ENCODE results near the gene STK24.

The STK24 gene

DNA sequence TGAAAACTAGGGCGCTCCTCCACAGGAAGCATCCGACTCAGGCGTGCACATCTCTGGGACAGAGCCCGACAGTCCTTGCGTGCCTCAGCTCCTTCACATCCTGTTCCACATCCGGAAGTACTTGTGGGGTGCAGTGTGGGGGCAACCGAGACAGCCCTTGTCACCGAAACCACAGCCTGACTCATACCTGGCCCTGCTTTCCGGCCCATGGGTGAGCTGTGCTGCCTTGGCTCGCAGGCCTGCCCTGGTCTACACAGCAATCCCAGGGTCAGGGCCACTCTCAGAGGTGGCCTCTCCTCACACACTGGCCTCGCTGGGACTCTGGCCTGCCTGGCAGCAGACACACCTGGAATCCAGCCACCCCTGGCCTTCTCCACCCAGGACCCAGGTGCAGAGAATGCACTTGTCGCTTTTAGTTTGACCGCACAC, 100.4 kb downstream of the STK24 start:
- in situ Hi-C loops (cut with MboI; ENCODE audit: low sequenced_read_pairs): no loop called here

- in situ Hi-C loops (cut with MboI; ENCODE audit: low sequenced_read_pairs): no loop called here
These were observed 100.8 kb downstream of the STK24 start for GRCh38 chr13:98476106-98476505.

GRCh38 chr13:98475522-98475921, 101.4 kb downstream of the STK24 start:
- in situ Hi-C loops (cut with MboI; ENCODE audit: low sequenced_read_pairs): no loop called here

GRCh38 chr13:98474761-98475160, 102.1 kb downstream of the STK24 start:
- in situ Hi-C loops (cut with MboI; ENCODE audit: low sequenced_read_pairs): no loop called here

DNA sequence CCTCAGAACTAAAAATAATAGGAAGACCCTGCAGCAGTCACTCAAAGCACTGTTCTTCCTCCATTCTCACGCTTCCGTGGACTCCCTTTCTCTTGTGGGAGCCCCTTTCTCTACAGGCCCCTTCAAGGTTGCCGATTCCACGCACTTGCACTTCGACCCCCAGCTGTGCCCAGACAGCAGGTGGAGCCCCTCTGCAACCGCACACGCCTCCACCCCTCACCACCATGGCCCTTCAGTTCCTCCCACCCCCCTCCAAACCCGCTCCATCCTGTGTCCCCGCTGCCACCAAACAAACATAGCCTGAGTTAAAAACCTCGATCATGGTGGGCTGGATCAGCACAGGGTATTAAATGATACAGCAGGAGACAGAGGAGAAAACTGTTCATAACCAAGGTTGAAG, 102.6 kb downstream of the STK24 start:
- in situ Hi-C loops (cut with MboI; ENCODE audit: low sequenced_read_pairs): no loop called here

- in situ Hi-C loops (cut with MboI; ENCODE audit: low sequenced_read_pairs): no loop called here
These were observed 103.1 kb downstream of the STK24 start for GRCh38 chr13:98473788-98474144.

GRCh38 chr13:98473135-98473787, 103.6 kb downstream of the STK24 start:
- in situ Hi-C loops (cut with MboI; ENCODE audit: low sequenced_read_pairs): no loop called here

DNA sequence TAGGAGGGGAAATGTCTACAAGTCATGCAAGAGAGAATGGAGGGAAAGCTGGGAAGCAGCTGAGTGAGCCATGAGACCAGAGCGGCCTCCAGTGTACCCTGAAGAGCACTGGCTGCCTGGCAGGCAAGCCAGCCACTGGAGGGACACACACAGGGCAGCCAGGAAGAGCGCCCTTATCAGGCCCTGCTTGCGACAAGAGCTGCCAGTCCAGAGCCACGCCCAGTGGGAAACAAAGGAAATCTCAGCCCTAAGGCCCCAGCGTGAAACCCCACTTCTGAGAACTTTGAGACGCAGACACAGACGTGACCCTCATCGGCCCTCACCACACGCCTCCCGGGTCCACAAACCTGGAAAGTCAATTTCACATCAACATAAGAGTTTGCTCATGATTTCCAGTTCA, 105.0 kb downstream of the STK24 start:
- in situ Hi-C loops (cut with MboI; ENCODE audit: low sequenced_read_pairs): no loop called here

DNA sequence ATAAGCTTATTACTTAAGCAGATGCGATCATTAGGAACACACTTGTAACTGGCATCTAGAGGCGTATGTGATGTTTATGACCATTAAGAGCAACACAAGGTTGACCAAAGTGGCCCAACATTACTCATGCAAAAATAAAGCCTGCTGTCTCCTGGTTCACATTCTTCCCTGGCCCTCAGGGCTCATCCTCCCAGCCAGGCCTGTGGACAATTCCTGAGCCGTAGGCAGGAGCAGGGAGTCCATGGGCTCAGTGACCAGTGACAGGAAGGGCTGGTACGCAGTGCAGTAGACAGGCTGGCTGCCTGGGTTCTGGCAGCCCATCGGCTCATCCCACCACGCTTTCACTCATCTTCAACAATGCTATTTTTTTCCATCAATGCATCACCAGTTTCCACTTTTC, 106.0 kb downstream of the STK24 start:
- in situ Hi-C loops (cut with MboI; ENCODE audit: low sequenced_read_pairs): no loop called here

DNA sequence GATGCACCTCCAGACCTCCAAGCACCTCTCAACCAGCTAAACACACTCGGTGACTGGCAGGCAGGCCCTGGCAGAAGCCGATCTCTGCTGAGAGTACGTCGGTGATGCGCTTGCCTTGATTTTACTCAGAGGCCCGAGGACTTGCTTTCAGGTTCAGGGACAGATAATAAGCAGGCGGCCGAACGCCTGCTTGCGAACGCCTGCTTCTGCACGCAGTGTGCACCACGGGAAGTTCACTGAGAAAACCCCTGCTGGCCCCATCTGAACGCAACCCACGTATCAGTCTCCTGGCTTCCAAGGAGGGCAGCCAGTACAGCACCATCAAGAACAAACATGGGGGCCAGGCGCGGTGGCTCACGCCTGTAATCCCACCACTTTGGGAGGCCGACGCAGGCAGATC, 108.0 kb downstream of the STK24 start:
- in situ Hi-C loops (cut with MboI; ENCODE audit: low sequenced_read_pairs): no loop called here

GRCh38 chr13:98468361-98468760, 108.5 kb downstream of the STK24 start:
- in situ Hi-C loops (cut with MboI; ENCODE audit: low sequenced_read_pairs): no loop called here

- in situ Hi-C loops (cut with MboI; ENCODE audit: low sequenced_read_pairs): no loop called here
These were observed 109.5 kb downstream of the STK24 start for GRCh38 chr13:98467263-98467985.

GRCh38 chr13:98466634-98467236, 110.2 kb downstream of the STK24 start:
- in situ Hi-C loops (cut with MboI; ENCODE audit: low sequenced_read_pairs): no loop called here

GRCh38 chr13:98462946-98463345, 114.0 kb downstream of the STK24 start:
- in situ Hi-C loops (cut with MboI; ENCODE audit: low sequenced_read_pairs): no loop called here

DNA sequence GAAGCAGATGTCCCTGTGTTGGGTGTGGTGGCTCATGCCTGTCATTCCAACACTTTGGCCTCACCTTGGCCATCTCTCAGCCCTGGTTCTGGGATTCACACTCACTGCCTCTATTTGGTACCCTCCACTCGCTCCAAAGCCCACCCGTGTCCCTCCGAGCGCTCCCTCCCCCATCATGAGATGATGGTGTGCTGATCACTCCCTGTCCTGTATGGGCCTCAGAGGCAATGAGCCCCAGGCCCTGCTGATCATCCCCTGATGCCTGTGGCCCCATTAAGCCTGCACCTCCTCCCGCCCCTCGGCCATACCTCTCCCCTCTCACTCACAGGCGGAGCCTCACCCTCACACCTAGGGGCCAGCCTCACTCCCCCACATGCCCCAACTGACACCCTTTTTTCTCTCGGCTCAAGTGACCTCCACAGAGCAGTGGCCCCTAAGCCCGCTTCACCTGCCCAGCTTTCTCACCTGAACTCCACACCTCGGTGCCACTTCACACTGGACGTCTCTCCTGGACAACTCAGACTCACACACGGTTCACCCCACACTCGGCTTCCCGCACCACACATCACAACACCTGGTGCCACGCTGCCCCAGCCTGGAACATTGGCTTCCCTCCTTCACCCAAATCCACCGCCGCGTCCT, 114.5 kb downstream of the STK24 start:
- in situ Hi-C loops (cut with MboI; ENCODE audit: low sequenced_read_pairs): no loop called here

DNA sequence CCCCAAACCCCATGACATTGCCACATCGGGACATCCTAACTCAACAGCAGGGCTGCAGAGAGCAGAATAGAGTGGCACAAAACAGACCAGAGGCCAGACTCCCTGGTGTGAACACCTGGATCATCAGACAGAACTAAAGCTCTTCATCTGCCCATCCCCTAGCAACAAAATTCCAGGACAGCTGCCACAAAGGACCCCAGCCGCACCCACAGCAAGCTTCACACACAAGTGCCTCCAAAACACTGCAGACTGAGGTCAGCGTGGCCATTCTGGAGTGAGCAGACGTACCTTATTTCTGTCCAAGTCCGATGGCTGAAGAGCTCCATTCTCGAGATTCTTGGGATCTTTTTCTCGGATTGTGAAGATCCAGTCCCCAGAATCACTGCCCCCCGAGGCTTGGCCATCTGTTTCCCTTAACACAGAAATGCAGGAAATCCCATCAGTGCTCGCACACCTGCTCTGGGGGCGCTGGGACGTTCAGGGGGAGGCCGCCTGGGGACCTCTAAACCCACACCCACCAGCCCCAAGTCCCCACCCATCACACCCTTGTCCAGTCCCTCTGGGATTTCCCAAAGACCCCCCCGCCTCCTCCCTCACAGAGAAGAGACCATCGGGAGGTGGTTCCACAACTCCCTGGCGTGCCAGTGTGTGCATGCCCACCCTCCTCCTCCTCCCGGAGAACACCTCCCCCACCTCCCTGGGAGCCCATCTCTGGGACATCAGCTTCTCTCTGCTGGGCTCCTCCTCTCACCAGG, 115.2 kb downstream of the STK24 start:
- in situ Hi-C loops (cut with MboI; ENCODE audit: low sequenced_read_pairs): no loop called here

DNA sequence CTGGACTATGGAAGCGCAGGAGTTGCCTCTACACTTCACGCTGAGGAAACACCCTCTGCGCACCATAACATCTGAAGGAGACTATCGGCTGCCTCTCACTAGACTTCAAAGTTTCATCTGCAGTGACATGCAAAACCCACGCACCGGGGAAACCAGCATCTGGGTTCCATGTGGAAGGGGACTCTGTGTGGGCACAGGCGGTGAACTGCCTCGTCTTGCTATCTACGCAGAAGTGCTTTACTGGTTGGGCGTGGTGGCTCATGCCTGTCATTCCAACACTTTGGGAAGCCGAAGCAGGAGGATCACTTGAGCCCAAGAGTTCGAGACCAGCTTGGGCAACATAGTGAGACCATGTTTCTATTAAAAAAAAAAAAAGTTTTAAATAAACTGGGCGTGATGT, 116.4 kb downstream of the STK24 start:
- in situ Hi-C loops (cut with MboI; ENCODE audit: low sequenced_read_pairs): no loop called here

- in situ Hi-C loops (cut with MboI; ENCODE audit: low sequenced_read_pairs): loop anchor here (5.0 kb wide), 1 partner anchor 197 kb away; no protein-coding TSS in a partner anchor
These were observed 117.1 kb downstream of the STK24 start for GRCh38 chr13:98459721-98460370.

- in situ Hi-C loops (cut with MboI; ENCODE audit: low sequenced_read_pairs): loop anchor here (5.0 kb wide), 1 partner anchor 198 kb away; no protein-coding TSS in a partner anchor
These were observed 117.7 kb downstream of the STK24 start for GRCh38 chr13:98459171-98459681.

GRCh38 chr13:98458431-98458830, 118.5 kb downstream of the STK24 start:
- in situ Hi-C loops (cut with MboI; ENCODE audit: low sequenced_read_pairs): loop anchor here (5.0 kb wide), 1 partner anchor 199 kb away; no protein-coding TSS in a partner anchor
